Fibroblast of villous mesenchyme (primary cell): ENCODE measurements around the gene TMUB2. TPM values are rescaled to one million over a fixed set of nuclear protein-coding genes. Genes with fewer than 3 reads are reported as not detected.

Experiments used
- DNase-seq: peaks from one replicate; pipeline ENCODE4 v3.0.0-alpha.2; 2010; ENCODE audit warnings: low read depth
- H3K4me3 ChIP-seq: 2 replicates; pipeline ENCODE4 v1.5.1; 2011; ENCODE audit warnings: low read depth, mild to moderate bottlenecking, low read length
- CTCF ChIP-seq: IDR thresholded peaks from 2 replicates; pipeline ENCODE4 v1.5.1; 2012; ENCODE audit warnings: low read depth, mild to moderate bottlenecking, low read length; ENCODE audit not compliant: insufficient read depth
- total RNA-seq: library from RNA; depleted of rRNA; stranded (reverse); fragments of >200 nt; gene quantifications from 2 replicates; pipeline ENCODE4 v1.2.3, GENCODE V29; 2012

Gene TMUB2
- total RNA-seq, 1 donor, result 28.1 TPM

GRCh38 chr17:44219616-44220212 is 32.9 kb downstream of the TMUB2 start, which contains the start of gene UBTF:
UBTF (minus strand) TSS chr17:44219675; CDS start chr17:44218229, 1,446 bp downstream.
- DNase-seq, result peak; percentile 63
- no peak for TF ChIP-seq CTCF
- peak within 1 kb of the TSS; percentile 86 for H3K4me3 ChIP-seq

- no peak for TF ChIP-seq CTCF
- peak; percentile 54 for DNase-seq
- H3K4me3 ChIP-seq, result peak overlapping the region; percentile 86
Observed at GRCh38 chr17:44220213-44221083, 33.7 kb downstream of the TMUB2 start.

DNA sequence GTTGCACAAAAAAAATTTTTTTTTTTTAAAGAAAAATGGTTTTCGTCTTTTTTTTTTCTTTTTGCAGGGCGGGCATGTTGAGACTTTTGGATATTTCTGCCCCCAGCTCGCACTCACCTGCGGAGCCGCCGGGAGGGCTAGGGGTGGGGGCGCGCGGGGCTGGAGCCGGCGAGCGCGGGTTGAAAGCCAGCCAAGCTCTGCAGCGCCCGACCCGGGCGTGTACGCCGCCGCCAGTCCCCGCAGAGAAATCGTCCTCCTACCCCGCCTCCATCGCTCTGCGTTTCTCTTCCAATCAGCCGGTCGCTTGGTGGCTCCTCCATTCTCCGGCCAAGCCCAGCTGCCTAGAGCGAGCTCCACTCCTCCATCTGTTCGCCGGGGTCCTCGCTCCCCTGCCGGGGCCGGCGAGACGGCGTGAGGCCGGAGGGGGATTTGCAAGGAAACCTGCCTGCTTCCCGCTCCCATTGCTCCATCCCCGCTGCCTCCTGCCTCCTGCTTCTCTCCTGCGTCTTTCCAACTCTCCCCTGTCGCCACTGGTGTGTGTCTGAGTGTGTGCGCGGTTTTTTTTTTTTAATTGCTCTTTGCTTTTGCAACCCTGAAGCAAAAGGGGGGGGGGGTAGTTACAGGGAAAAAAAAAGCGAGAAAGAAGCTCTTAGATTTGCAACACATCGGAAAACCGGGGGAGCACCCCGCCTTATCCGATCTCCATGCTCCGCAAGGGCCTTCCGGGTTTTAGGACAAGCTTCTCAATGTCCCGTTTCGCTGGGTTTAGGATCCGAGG is 34.5 kb downstream of the TMUB2 start:
- TF ChIP-seq CTCF, result no peak
- DNase-seq, result peak; percentile 87
- peak overlapping the region; percentile 86 for H3K4me3 ChIP-seq

DNA sequence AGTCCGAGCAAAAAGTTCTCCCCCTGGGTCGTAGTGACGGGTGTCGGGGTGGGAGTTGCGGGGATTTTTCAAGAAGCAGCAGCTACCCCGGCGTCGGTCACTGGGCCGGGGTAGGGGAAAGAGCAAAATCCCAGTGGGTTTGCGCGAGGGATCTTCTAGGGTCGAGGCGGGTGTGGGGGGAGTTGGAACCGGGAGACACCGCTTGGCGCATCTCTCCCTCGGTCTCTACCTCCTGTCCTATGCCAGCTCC is 35.0 kb downstream of the TMUB2 start:
- H3K4me3 ChIP-seq, result peak overlapping the region; percentile 86
- DNase-seq, result no peak
- TF ChIP-seq CTCF, result no peak

DNA sequence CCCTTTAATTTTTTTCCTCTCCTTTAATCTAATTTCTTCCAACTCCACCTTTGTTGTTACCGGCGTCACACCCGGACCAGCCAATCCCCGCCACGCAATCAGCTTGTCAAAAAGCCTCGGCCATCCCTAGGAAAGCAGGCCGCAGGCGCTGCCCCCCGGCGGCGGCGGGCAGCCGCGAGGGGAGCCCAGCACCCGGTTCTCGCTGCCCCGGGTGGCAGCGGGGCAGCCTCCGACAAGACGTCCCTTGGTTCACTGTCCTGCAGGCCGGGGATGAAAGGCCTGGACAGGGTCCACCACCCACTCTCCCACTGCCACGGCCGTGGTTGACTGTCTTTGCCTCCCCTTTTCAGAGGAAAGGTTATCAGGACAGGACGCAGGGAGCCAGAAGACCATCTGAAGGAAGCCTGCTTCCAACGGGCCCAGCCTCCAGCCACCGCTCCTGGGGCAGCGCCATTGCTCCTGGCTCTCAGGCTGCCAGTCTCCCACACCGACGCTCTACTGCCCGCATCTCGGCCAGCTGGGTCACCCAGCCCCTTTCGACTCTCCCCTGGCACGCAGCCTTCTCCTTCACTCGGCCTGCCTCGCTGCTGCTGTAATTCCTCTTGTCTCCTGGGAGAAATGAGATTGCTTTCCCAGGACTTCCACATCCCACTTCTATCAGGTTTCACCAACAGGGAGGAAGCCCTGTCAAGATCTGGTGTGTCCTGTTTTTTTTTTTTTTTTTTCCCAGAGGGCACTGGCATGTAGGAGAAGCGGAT is 35.5 kb downstream of the TMUB2 start:
- H3K4me3 ChIP-seq, result peak overlapping the region; percentile 86
- peak; percentile 79 for DNase-seq
- TF ChIP-seq CTCF, result peak; percentile 32

DNA sequence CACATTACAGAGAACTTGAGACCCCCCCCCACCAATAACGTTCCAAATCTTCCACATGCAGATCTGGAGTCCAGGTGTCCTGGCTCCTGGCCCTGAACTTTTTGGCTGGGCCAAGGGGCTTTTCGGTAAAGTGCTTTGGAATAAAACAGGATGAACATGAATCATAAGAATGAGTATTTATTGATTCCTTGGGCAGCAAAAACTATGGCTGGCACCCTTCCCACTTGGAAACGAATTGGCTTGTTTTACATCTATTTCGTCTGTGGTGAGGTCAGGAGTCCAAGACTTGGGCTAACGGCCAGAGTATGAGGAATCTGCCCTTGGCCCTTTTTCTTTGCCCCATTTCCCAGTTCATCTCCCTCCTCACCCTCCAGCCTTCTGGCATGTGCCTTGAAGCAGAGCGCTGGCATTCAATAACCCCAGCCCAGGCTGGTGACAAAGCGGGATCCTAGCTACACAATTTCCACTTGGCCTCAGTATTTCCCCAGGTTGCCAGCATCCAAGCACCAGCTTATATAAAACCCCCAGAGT is 36.8 kb downstream of the TMUB2 start:
- no peak overlapping the region for H3K4me3 ChIP-seq
- peak; percentile 20 for DNase-seq
- no peak for TF ChIP-seq CTCF
